H9 (cell line): ENCODE measurements around the gene CASTOR1. TPM values are rescaled to one million over a fixed set of nuclear protein-coding genes. Genes with fewer than 3 reads are reported as not detected.
A peak's percentile ranks its signal among the peaks of the same experiment; 100 is the strongest.

ENCODE experiments used
- DNase-seq: peaks from one replicate; pipeline ENCODE4 v3.0.0-alpha.2; 2017
- H2AFZ ChIP-seq: one replicate; pipeline ENCODE4 v1.6.1; 2013; ENCODE audit warnings: mild to moderate bottlenecking, low read length, control low read depth, moderate library complexity
- H2AK5ac ChIP-seq: 2 replicates; pipeline ENCODE4 v1.6.1; 2013; ENCODE audit warnings: low read length, control low read depth, mixed read lengths; ENCODE audit not compliant: insufficient read length
- H2BK120ac ChIP-seq: one replicate; pipeline ENCODE4 v1.6.1; 2013; ENCODE audit warnings: low read depth, mild to moderate bottlenecking, low read length, control low read depth, inconsistent platforms; ENCODE audit not compliant: poor library complexity, severe bottlenecking
- H2BK12ac ChIP-seq: 2 replicates; pipeline ENCODE4 v1.6.1; 2013; ENCODE audit warnings: low read length, control low read depth, mixed read lengths, low read depth; ENCODE audit not compliant: insufficient read length
- H2BK15ac ChIP-seq: 2 replicates; pipeline ENCODE4 v1.6.1; 2013; ENCODE audit warnings: low read depth, low read length, control low read depth
- H2BK20ac ChIP-seq: one replicate; pipeline ENCODE4 v1.6.1; 2013; ENCODE audit warnings: low read depth, mild to moderate bottlenecking, low read length, control low read depth, inconsistent platforms; ENCODE audit not compliant: poor library complexity, severe bottlenecking
- H2BK5ac ChIP-seq: 2 replicates; pipeline ENCODE4 v1.6.1; 2013; ENCODE audit warnings: low read length, control low read depth, mixed read lengths; ENCODE audit not compliant: insufficient read length
- H3K14ac ChIP-seq: 2 replicates; pipeline ENCODE4 v1.6.1; 2013; ENCODE audit warnings: low read length, control low read depth; ENCODE audit not compliant: insufficient read depth
- H3K18ac ChIP-seq: 2 replicates; pipeline ENCODE4 v1.6.1; 2013; ENCODE audit warnings: low read depth, mild to moderate bottlenecking, mixed read lengths, low read length, control low read depth; ENCODE audit not compliant: insufficient read length
- H3K23ac ChIP-seq: 2 replicates; pipeline ENCODE4 v1.6.1; 2013; ENCODE audit warnings: low read length, control low read depth, mixed read lengths, low read depth; ENCODE audit not compliant: insufficient read length
- H3K23me2 ChIP-seq: 2 replicates; pipeline ENCODE4 v1.6.1; 2013; ENCODE audit warnings: low read depth, mild to moderate bottlenecking, mixed read lengths, low read length, control low read depth; ENCODE audit not compliant: insufficient read length, poor library complexity, severe bottlenecking
- H3K27ac ChIP-seq: 2 replicates; pipeline ENCODE4 v1.5.1; 2013; ENCODE audit warnings: low read length, control low read depth, mixed read lengths, low read depth; ENCODE audit not compliant: insufficient read length
- H3K27me3 ChIP-seq: 2 replicates; pipeline ENCODE4 v1.6.1; 2013; ENCODE audit warnings: low read length, control low read depth, inconsistent platforms; ENCODE audit not compliant: insufficient read depth
- H3K4ac ChIP-seq: 2 replicates; pipeline ENCODE4 v1.6.1; 2013; ENCODE audit warnings: low read depth, mild to moderate bottlenecking, control low read depth, inconsistent platforms, low read length, moderate library complexity
- H3K4me1 ChIP-seq: 2 replicates; pipeline ENCODE4 v1.6.1; 2013; ENCODE audit warnings: low read length, control low read depth, inconsistent platforms; ENCODE audit not compliant: insufficient read depth
- H3K4me2 ChIP-seq: 2 replicates; pipeline ENCODE4 v1.6.1; 2013; ENCODE audit warnings: low read length, control low read depth, mixed read lengths; ENCODE audit not compliant: insufficient read length, insufficient read depth
- H3K56ac ChIP-seq: 2 replicates; pipeline ENCODE4 v1.6.1; 2013; ENCODE audit warnings: low read depth, mild to moderate bottlenecking, mixed read lengths, low read length, control low read depth; ENCODE audit not compliant: insufficient read length
- H3K79me1 ChIP-seq: 2 replicates; pipeline ENCODE4 v1.6.1; 2013; ENCODE audit warnings: low read depth, mild to moderate bottlenecking, moderate library complexity, low read length, control low read depth, inconsistent platforms; ENCODE audit not compliant: insufficient read depth, poor library complexity, severe bottlenecking
- H3K79me2 ChIP-seq: 2 replicates; pipeline ENCODE4 v1.6.1; 2013; ENCODE audit warnings: low read length, control low read depth, inconsistent platforms; ENCODE audit not compliant: insufficient read depth
- H3K9ac ChIP-seq: 2 replicates; pipeline ENCODE4 v1.6.1; 2013; ENCODE audit warnings: low read length, control low read depth, mixed read lengths; ENCODE audit not compliant: insufficient read length; ENCODE audit errors: extremely low read depth
- H3K9me3 ChIP-seq: one replicate; pipeline ENCODE4 v1.6.1; 2013; ENCODE audit warnings: low read depth, low read length, inconsistent platforms; ENCODE audit not compliant: control insufficient read depth
- H3T11ph ChIP-seq: one replicate; pipeline ENCODE4 v1.6.1; 2013; ENCODE audit warnings: mild to moderate bottlenecking, low read length, control low read depth, inconsistent platforms
- H4K20me1 ChIP-seq: one replicate; pipeline ENCODE4 v1.6.1; 2013; ENCODE audit not compliant: control insufficient read depth, insufficient read length, insufficient read depth
- H4K5ac ChIP-seq: 2 replicates; pipeline ENCODE4 v1.6.1; 2013; ENCODE audit warnings: low read depth, mild to moderate bottlenecking, mixed read lengths, low read length, control low read depth; ENCODE audit not compliant: insufficient read length
- H4K8ac ChIP-seq: replicated peaks from 2 replicates; pipeline ENCODE4 v1.6.1; 2013; ENCODE audit warnings: low read length, control low read depth, mixed read lengths, low read depth; ENCODE audit not compliant: insufficient read length
- H4K91ac ChIP-seq: 2 replicates; pipeline ENCODE4 v1.6.1; 2013; ENCODE audit warnings: low read depth, mild to moderate bottlenecking, moderate library complexity, mixed read lengths, low read length, control low read depth; ENCODE audit not compliant: insufficient read length
- H3K27ac Mint-ChIP-seq, 3 experiments: 2 replicates in 2 of 3; 3 replicates in 1 of 3; pipeline ENCODE4 v1.8.0; 2020 to 2021; ENCODE audit warnings: mixed read lengths in 3 of 3, mild to moderate bottlenecking in 1 of 3, moderate library complexity in 1 of 3
- H3K27me3 Mint-ChIP-seq: 2 replicates; pipeline ENCODE4 v1.8.0; 2021; ENCODE audit warnings: low read depth, mild to moderate bottlenecking, moderate library complexity, mixed read lengths
- H3K36me3 Mint-ChIP-seq, 3 experiments: 2 replicates in 2 of 3; 3 replicates in 1 of 3; pipeline ENCODE4 v1.8.0; 2020 to 2021; ENCODE audit warnings: low read depth in 3 of 3, mixed read lengths in 3 of 3; ENCODE audit not compliant: insufficient read depth in 1 of 3
- H3K4me1 Mint-ChIP-seq, 2 experiments: 2 replicates each; pipeline ENCODE4 v1.8.0; 2020; ENCODE audit warnings: mixed read lengths in 2 of 2
- H3K4me3 Mint-ChIP-seq, 2 experiments: 2 replicates in 1 of 2; 3 replicates in 1 of 2; pipeline ENCODE4 v1.8.0; 2020 to 2021; ENCODE audit warnings: mild to moderate bottlenecking in 2 of 2, mixed read lengths in 2 of 2, moderate library complexity in 1 of 2
- H3K9me3 Mint-ChIP-seq, 2 experiments: 2 replicates in 1 of 2; 3 replicates in 1 of 2; pipeline ENCODE4 v1.8.0; 2020; ENCODE audit warnings: mild to moderate bottlenecking in 2 of 2, mixed read lengths in 2 of 2, moderate library complexity in 1 of 2
- WGBS: extraction: QIAGEN DNeasy Blood & Tissue Kit; methylation state at CpG from one replicate; pipeline ENCODE4 v1.1.7; 2013; ENCODE audit warnings: missing lambda C conversion rate, low lambda C conversion rate, mixed read lengths; ENCODE audit not compliant: insufficient read length; ENCODE audit errors: extremely low coverage; 5-methylcytosine and 5-hydroxymethylcytosine counted together
- total RNA-seq: library from RNA; stranded (reverse); gene quantifications from 2 replicates; pipeline ENCODE4 v1.2.1, GENCODE V29; 2021
- TF ChIP-seq, protein P1 (sequence below): fragments of 200-600 bp; sonication (generic); conservative IDR thresholded peaks from 3 replicates; pipeline ENCODE4 v1.8.0; 2021; ENCODE audit warnings: antibody characterized with exemption, mild to moderate bottlenecking

CASTOR1 gene
- total RNA-seq, 1 experiment from 2014 or later, result 8.8 TPM

DNA sequence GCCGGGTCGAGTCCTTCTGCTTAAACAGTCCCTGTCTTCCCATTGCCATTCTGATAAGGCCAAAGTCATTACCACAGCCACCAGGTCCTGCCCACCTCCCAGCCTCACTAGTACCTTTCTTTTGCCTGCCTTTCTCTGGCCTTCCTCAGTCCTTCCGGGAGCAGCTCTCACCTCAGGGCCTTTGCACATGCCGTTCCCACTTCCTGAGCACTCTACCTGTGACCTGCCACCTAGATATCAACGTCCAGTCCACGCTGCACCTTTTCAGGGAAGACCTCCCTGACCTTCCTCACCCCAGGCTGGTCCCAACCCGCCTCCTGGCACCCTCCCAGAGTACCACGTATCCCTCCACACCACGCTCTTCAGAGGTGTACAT lies 14.9 kb downstream of the CASTOR1 start:
- Mint-ChIP-seq H3K4me3 (peak overlapping the region in 1 of 2 experiments; percentile 30; a peak in 2 of 5 replicates), H3K27ac (peak overlapping the region in 1 of 3 experiments; percentile 61; a peak in 2 of 7 replicates), H3K4me1 (peaks cover 10 to 18% of the 10 kb centered on the region in 2 experiments), H3K27me3 (peaks cover 8% of the 10 kb centered on the region), H3K9me3 (no peaks in the 10 kb centered on the region), H3K36me3 (no peaks in the 10 kb centered on the region)
- Histone ChIP-seq H4K91ac (no peak overlapping the region), H3K9me3 (no peaks in the 10 kb centered on the region), H2BK120ac (no peak overlapping the region), H3K23ac (no peak overlapping the region), H3T11ph (no peak overlapping the region), H3K18ac (no peak overlapping the region), H2BK12ac (no peak overlapping the region), H3K79me2 (no peaks in the 10 kb centered on the region), H4K20me1 (no peaks in the 10 kb centered on the region), H3K27me3 (no peaks in the 10 kb centered on the region), H4K8ac (no peak overlapping the region), H2BK5ac (no peak overlapping the region), H3K23me2 (no peaks in the 10 kb centered on the region), H3K56ac (no peak overlapping the region), H3K4me2 (no peak overlapping the region), H2BK20ac (no peak overlapping the region), H3K9ac (no peak overlapping the region), H3K14ac (no peak overlapping the region), H3K79me1 (no peaks in the 10 kb centered on the region), H3K4me1 (no peaks in the 10 kb centered on the region; the same call in 1 of the 2 replicates), H2AFZ (no peak overlapping the region), H4K5ac (no peak overlapping the region), H3K27ac (no peak overlapping the region), H2BK15ac (no peak overlapping the region), H2AK5ac (no peak overlapping the region), H3K4ac (no peak overlapping the region)
- no CpG with 5 or more reads among the region's 9 CpGs for WGBS
- DNase-seq, result no peak
- TF ChIP-seq, protein P1, sequence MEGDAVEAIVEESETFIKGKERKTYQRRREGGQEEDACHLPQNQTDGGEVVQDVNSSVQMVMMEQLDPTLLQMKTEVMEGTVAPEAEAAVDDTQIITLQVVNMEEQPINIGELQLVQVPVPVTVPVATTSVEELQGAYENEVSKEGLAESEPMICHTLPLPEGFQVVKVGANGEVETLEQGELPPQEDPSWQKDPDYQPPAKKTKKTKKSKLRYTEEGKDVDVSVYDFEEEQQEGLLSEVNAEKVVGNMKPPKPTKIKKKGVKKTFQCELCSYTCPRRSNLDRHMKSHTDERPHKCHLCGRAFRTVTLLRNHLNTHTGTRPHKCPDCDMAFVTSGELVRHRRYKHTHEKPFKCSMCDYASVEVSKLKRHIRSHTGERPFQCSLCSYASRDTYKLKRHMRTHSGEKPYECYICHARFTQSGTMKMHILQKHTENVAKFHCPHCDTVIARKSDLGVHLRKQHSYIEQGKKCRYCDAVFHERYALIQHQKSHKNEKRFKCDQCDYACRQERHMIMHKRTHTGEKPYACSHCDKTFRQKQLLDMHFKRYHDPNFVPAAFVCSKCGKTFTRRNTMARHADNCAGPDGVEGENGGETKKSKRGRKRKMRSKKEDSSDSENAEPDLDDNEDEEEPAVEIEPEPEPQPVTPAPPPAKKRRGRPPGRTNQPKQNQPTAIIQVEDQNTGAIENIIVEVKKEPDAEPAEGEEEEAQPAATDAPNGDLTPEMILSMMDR, result no peak
